Common myeloid progenitor, CD34-positive (primary cell): ENCODE data around the gene PPM1H.

ENCODE experiments used
- CTCF ChIA-PET: fragments of 350-600 bp; sonication (Branson Sonifier 250); formaldehyde crosslinking; loops from one replicate; lab custom pipeline; 2021; ENCODE audit warnings: antibody characterized with exemption; lab: Charles Lee
- POLR2A ChIA-PET: fragments of 350-600 bp; sonication (Branson Sonifier 250); formaldehyde crosslinking; loops from one replicate; lab custom pipeline; 2021; ENCODE audit warnings: antibody characterized with exemption; lab: Charles Lee
- DNase-seq, 3 donors: peaks; one replicate each; pipeline versions ENCODE4 v3.0.0 to v3.0.0-alpha.2; 2013
- H3K27ac ChIP-seq, 2 experiments: 1 replicate in 1 of 2; 2 replicates in 1 of 2; pipeline ENCODE4 v1.7.0; 2013; ENCODE audit warnings: inconsistent platforms in 2 of 2, low read length in 2 of 2, mild to moderate bottlenecking in 2 of 2, low read depth in 1 of 2, moderate library complexity in 1 of 2; ENCODE audit not compliant: severe bottlenecking in 2 of 2, insufficient read depth in 1 of 2, poor library complexity in 1 of 2
- H3K27me3 ChIP-seq, 5 experiments: replicated peaks in 2 of 5; 1 replicate in 3 of 5; 2 replicates in 2 of 5; pipeline versions ENCODE4 v1.6.1 to v1.7.0; 2013; ENCODE audit warnings: low read length in 4 of 5, mild to moderate bottlenecking in 2 of 5, moderate library complexity in 2 of 5, inconsistent platforms in 1 of 5; ENCODE audit not compliant: insufficient read depth in 5 of 5, control insufficient read depth in 4 of 5
- H3K36me3 ChIP-seq, 4 experiments: 1 replicate in 2 of 4; 2 replicates in 2 of 4; pipeline versions ENCODE4 v1.6.1 to v1.7.0; 2013; ENCODE audit warnings: low read length in 3 of 4, control low read depth in 1 of 4, mild to moderate bottlenecking in 1 of 4; ENCODE audit not compliant: control insufficient read depth in 4 of 4, insufficient read depth in 4 of 4
- H3K4me1 ChIP-seq, 4 experiments: 1 replicate in 3 of 4; 2 replicates in 1 of 4; pipeline versions ENCODE4 v1.6.1 to v1.7.1; 2013; ENCODE audit warnings: low read length in 3 of 4, mild to moderate bottlenecking in 3 of 4, control low read depth in 1 of 4, inconsistent platforms in 1 of 4, moderate library complexity in 1 of 4; ENCODE audit not compliant: control insufficient read depth in 4 of 4, insufficient read depth in 4 of 4; ENCODE audit errors: control extremely low read depth in 1 of 4
- H3K4me3 ChIP-seq, 7 experiments: 1 replicate in 4 of 7; 2 replicates in 3 of 7; pipeline versions ENCODE4 v1.5.1 to v1.7.0; 2013; ENCODE audit warnings: mild to moderate bottlenecking in 7 of 7, low read length in 6 of 7, moderate library complexity in 6 of 7, inconsistent platforms in 2 of 7, low read depth in 2 of 7, control low read depth in 1 of 7; ENCODE audit not compliant: insufficient read depth in 4 of 7, control insufficient read depth in 1 of 7; ENCODE audit errors: extremely low read depth in 1 of 7
- H3K9me3 ChIP-seq, 5 experiments: 1 replicate in 4 of 5; 2 replicates in 1 of 5; pipeline versions ENCODE4 v1.6.1 to v1.7.1; 2013; ENCODE audit warnings: low read length in 4 of 5, mild to moderate bottlenecking in 2 of 5, inconsistent platforms in 1 of 5, low read depth in 1 of 5, moderate library complexity in 1 of 5; ENCODE audit not compliant: control insufficient read depth in 4 of 5, insufficient read depth in 2 of 5; ENCODE audit errors: control extremely low read depth in 1 of 5
- WGBS: methylation state at CpG from one replicate; pipeline ENCODE4 v1.1.5; 2013; ENCODE audit not compliant: insufficient coverage; 5-methylcytosine and 5-hydroxymethylcytosine counted together

Gene PPM1H

DNA sequence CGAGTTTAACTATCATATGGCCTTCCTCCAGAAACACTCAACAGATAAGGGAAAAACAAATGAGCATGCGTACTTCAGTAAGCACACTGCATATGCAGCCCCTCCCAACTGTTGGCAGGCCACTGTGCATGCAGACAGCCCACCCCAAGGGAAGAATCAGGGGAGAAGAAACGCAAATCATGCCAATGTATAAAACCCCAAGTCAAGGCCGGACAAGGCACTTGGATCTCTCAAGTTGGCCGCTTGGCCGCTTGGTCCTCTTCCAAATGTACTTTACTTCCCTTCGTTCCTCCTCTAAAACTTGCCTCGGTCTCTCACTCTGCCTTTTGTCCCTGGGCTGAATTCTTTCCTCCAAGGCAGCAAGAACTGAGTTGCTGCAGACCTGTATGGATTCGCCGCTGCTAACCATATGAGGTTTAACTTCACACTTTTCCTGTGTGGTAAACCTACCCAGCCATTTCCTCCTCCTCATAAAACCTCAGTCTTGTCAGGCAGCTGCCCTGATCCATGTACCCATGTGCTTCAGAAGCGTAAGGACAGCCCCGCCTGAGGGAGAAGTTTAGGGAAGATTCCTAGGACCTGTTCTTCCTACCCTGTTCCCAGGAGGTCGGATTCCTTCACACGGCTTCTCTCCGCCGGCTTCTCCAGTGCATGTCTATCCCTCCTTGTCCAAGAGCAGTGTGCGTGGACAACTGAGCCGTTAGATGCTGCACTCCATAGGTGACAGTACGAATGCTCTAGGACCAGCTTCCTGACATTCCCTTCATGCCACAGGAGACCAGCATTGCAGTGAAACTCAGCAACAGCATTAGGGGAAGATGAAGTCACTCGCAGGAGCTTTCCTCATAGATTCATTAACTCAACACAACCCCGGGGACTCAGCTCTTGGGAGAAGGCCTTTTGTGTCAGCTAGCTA lies 280.4 kb downstream of the PPM1H start:
- no peaks in the 10 kb centered on the region for H3K27me3 ChIP-seq
- WGBS, result 63% methylated on average over 21 of the region's 21 CpGs
- peaks cover 0 to under 1% (median 0%) of the 10 kb centered on the region in 4 experiments for H3K36me3 ChIP-seq

DNA sequence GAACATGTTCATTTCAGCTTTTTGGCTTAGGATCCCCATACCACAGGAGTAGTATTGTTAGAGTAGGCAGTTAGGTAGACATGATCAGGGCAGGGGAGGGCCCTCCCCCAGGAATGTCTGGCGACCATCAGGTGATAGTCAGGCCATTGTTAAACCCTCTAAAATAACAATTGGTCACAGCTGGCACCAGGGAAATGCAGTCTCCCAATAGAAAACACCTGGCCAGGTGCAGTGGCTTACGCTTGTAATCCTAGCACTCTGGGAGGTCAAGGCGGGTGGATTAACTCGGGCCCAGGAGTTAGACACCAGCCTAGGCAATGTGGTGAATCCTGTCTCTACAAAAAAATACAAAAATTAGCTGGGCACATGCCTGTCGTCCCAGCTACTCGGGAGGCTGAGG lies 281.2 kb downstream of the PPM1H start:
- Histone ChIP-seq H3K36me3 (no peaks in the 10 kb centered on the region), H3K9me3 (no peaks in the 10 kb centered on the region), H3K27me3 (no peaks in the 10 kb centered on the region), H3K4me1 (peaks cover 0 to 22% (median 14%) of the 10 kb centered on the region in 4 experiments), H3K4me3 (no peak overlapping the region), H3K27ac (no peak overlapping the region)
- POLR2A ChIA-PET, result no interaction called here
- 96% methylated on average over 4 of the region's 6 CpGs for WGBS
- no peak for DNase-seq
- CTCF ChIA-PET, result interaction anchor here (1.3 to 1.7 kb wide), 2 partner anchors 9 to 16 kb away, joined by 3 read pairs; no protein-coding TSS in a partner anchor

More for the DNA sequence above, 280.4 kb downstream of the PPM1H start:
- DNase-seq, result peak in 2 of 3 donors; percentile 64 to 67
- Histone ChIP-seq H3K27ac (no peak overlapping the region), H3K9me3 (no peaks in the 10 kb centered on the region), H3K4me1 (peaks cover 0 to 22% (median 14%) of the 10 kb centered on the region in 4 experiments), H3K4me3 (peak overlapping the region in 2 of 7 experiments; percentile 25 to 26)
- ChIA-PET CTCF (interaction anchor here (0.8 to 1.7 kb wide), 4 partner anchors 10 to 140 kb away, joined by 3 read pairs; no protein-coding TSS in a partner anchor), POLR2A (no interaction called here)

DNA sequence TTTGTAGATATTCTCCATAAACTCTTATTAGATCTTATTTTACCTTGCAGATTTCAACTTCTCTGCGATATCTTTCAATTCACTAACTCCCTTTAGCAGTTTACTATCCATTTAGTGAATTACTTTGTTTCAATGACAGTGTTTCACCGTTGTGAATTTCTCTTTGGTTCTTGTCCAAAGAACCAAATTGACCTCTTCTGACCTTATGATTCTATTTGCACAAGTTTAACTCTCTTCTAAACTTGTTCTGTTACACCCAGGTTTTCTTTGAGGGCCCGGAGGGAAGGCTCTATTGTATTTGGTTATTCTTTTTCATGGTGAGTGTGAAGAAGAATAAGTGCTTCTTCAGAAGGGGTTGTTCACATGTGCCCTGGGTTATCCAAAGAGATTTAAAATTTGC lies 281.6 kb downstream of the PPM1H start:
- H3K36me3 ChIP-seq, result peaks cover 0 to 3% (median 1%) of the 10 kb centered on the region in 4 experiments
- no peak overlapping the region for H3K27ac ChIP-seq
- no peak overlapping the region for H3K4me3 ChIP-seq
- ChIA-PET CTCF (interaction anchor here (1.3 to 1.7 kb wide), 2 partner anchors 8 to 16 kb away, joined by 3 read pairs; no protein-coding TSS in a partner anchor), POLR2A (no interaction called here)
- 71% methylated on average over 1 of the region's 3 CpGs for WGBS
- no peak for DNase-seq
- no peaks in the 10 kb centered on the region for H3K27me3 ChIP-seq
- no peaks in the 10 kb centered on the region for H3K9me3 ChIP-seq
- peaks cover 0 to 22% (median 14%) of the 10 kb centered on the region in 4 experiments for H3K4me1 ChIP-seq

DNA sequence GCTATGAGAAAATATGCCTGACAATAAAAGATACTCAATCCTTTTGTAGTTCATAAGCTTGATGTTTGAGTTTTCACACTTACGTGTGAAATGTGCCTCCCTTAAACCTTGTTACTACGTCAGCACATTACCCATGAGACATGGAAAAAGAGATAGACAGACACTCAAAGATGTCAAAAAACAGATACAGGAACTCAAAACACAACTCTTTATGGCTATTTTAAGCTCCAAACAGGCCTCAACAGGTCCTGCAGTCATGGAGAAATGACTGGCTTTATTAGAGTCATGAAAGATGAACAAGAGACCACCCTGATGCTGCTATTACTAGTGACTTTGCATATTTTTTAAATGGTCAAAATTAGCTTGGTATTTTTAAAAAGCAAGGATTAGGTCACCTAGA lies 283.8 kb downstream of the PPM1H start:
- H3K27ac ChIP-seq, result no peak overlapping the region
- WGBS, result 86% methylated on average over 1 of the region's 2 CpGs
- POLR2A ChIA-PET, result no interaction called here
- DNase-seq, result no peak
- no peaks in the 10 kb centered on the region for H3K27me3 ChIP-seq
- H3K4me1 ChIP-seq, result peaks cover 0 to 19% (median 14%) of the 10 kb centered on the region in 4 experiments
- H3K4me3 ChIP-seq, result no peak overlapping the region
- CTCF ChIA-PET, result interaction anchor here (0.9 to 1.7 kb wide), 6 partner anchors 9 to 143 kb away, joined by 3 to 5 read pairs (median 4); no protein-coding TSS in a partner anchor
- H3K36me3 ChIP-seq, result peaks cover 0 to 21% (median 12%) of the 10 kb centered on the region in 4 experiments
- no peaks in the 10 kb centered on the region for H3K9me3 ChIP-seq

DNA sequence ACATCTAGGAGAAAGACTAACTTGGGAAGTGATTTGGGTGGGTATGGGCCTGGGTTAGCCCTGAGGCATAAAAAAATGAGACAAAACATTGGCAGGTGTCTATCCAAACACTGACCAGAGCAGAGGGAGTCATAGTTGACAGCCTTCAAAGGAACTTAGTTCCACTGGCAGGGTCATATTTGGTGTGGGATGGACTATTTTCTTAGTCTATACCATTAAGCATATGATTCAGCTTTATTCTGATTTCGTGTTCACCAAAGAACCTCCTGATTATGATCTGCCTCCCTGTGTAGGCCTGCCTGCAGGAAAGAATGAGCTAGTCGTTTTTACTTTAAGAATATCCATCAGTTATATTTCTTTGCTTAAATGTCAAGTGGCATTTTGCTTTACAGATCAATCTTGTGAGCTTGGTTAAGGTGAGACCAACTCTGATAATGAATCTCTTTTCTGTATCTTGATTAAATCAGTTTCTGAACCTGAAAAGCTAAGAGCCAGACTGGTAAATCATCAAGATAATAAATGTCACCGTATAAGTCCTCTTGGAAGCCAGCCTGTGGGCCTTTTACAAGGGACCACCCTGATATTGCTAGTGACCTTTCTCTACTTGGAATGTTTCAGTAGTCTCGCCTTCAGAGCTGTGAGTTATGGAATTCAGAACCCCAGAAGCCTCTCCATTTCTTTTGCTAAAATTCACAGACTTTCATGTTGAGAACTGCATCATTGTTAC lies 285.4 kb downstream of the PPM1H start:
- Histone ChIP-seq H3K36me3 (peaks cover 2 to 23% (median 12%) of the 10 kb centered on the region in 4 experiments), H3K27me3 (no peaks in the 10 kb centered on the region), H3K4me1 (peaks cover 0 to 13% (median 9%) of the 10 kb centered on the region in 4 experiments), H3K27ac (no peak overlapping the region), H3K4me3 (no peak overlapping the region), H3K9me3 (no peaks in the 10 kb centered on the region)
- POLR2A ChIA-PET, result interaction anchor here (0.6 kb wide), 1 partner anchor 1119 kb away, joined by 3 read pairs; no protein-coding TSS in a partner anchor
- 98% methylated on average over 4 of the region's 4 CpGs for WGBS
- CTCF ChIA-PET, result interaction anchor here (1.2 to 2.1 kb wide), 4 partner anchors 10 to 93 kb away, joined by 3 to 6 read pairs (median 4); no protein-coding TSS in a partner anchor
- no peak for DNase-seq

DNA sequence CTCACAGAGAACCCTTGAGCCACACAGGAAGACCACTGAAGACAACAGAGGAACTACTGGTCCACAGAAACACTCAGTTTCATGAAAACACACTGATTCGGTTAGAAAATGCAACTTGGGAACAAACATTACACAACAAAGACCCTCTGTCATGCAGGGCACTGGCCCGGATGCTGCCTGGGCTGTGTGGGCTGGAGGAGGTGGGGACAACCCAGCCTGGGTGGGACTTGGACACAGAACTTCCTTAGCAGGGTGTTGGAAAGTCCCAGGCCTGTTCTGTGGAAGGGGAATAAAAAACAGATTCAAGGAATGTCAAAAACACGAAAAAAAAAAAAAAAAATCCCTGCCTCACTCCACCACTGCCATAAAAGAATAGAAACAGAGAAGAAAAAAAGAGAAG lies 287.4 kb downstream of the PPM1H start:
- Histone ChIP-seq H3K4me3 (no peak overlapping the region), H3K27me3 (no peaks in the 10 kb centered on the region), H3K36me3 (peaks cover 2 to 26% (median 12%) of the 10 kb centered on the region in 4 experiments), H3K4me1 (peaks cover 0 to 3% (median 0%) of the 10 kb centered on the region in 4 experiments), H3K27ac (no peak overlapping the region), H3K9me3 (no peaks in the 10 kb centered on the region)
- ChIA-PET CTCF (interaction anchor here (1.3 to 2.1 kb wide), 2 partner anchors 12 to 32 kb away, joined by 3 to 6 read pairs; no protein-coding TSS in a partner anchor), POLR2A (no interaction called here)
- WGBS, result no CpG with 5 or more reads among the region's 3 CpGs
- no peak for DNase-seq
